Mesangial cell (primary cell): Measurements from ENCODE around the gene SEC63. TPM values are rescaled to one million over a fixed set of nuclear protein-coding genes. Genes with fewer than 3 reads are reported as not detected.

Source experiments
- total RNA-seq: library from RNA; depleted of rRNA; stranded (reverse); fragments of >200 nt; gene quantifications from 2 replicates; pipeline ENCODE4 v1.2.3, GENCODE V29; 2015

Gene SEC63
- 6.2 and 10.9 TPM in 2 replicates for total RNA-seq

GRCh38 chr6:107957909-107958688 is at the start of gene SEC63:
TSS of gene SEC63 (minus strand) at chr6:107958208. CDS start at chr6:107958009, 199 bp downstream.

Other genes starting within 250 kb of the SEC63 start
- not detected in 2 replicates for gene SCML4, start 133.9 kb downstream of the SEC63 start, total RNA-seq
- gene OSTM1, start 116.5 kb upstream of the SEC63 start, total RNA-seq, result 16.3 and 21.6 TPM in 2 replicates
- gene NR2E1, start 207.8 kb upstream of the SEC63 start, total RNA-seq, result not detected in 2 replicates